ENCODE results near the gene MTAP.
A peak's percentile ranks its signal among the peaks of the same experiment; 100 is the strongest.

MTAP gene

GRCh38 chr9:21812946-21813568 is 10.6 kb downstream of the MTAP start:
- H3K36me3 ChIP-seq (ENCODE audit: control insufficient read depth, insufficient read depth, low read length), result no peaks in the 10 kb centered on the region; the same call in none of the 2 replicates
- TF ChIP-seq CTCF (IDR thresholded peaks at IDR 0.05; ENCODE audit: insufficient read depth, low read length, poor library complexity, severe bottlenecking), result peak; percentile 86
- DNase-seq (ENCODE audit: extremely low read depth, insufficient read length), result peak; percentile 33
- H3K27me3 ChIP-seq (replicated peaks; ENCODE audit: control insufficient read depth, insufficient read depth, low read length), result no peaks in the 10 kb centered on the region
- H3K4me3 ChIP-seq (replicated peaks; ENCODE audit: low read depth, low read length), result no peak overlapping the region

- Histone ChIP-seq H3K36me3 (ENCODE audit: control insufficient read depth, insufficient read depth, low read length) (no peaks in the 10 kb centered on the region; the same call in none of the 2 replicates), H3K4me3 (replicated peaks; ENCODE audit: low read depth, low read length) (no peak overlapping the region), H3K27me3 (replicated peaks; ENCODE audit: control insufficient read depth, insufficient read depth, low read length) (no peaks in the 10 kb centered on the region)
- peak; percentile 37 for DNase-seq (ENCODE audit: extremely low read depth, insufficient read length)
- peak; percentile 51 for TF ChIP-seq CTCF (IDR thresholded peaks at IDR 0.05; ENCODE audit: insufficient read depth, low read length, poor library complexity, severe bottlenecking)
Measured at GRCh38 chr9:21813575-21814473, 11.4 kb downstream of the MTAP start.

GRCh38 chr9:21815643-21816042 is 13.2 kb downstream of the MTAP start:
- Histone ChIP-seq H3K27me3 (replicated peaks; ENCODE audit: control insufficient read depth, insufficient read depth, low read length) (no peaks in the 10 kb centered on the region), H3K36me3 (ENCODE audit: control insufficient read depth, insufficient read depth, low read length) (no peaks in the 10 kb centered on the region; the same call in none of the 2 replicates), H3K4me3 (replicated peaks; ENCODE audit: low read depth, low read length) (no peak overlapping the region)
- DNase-seq (ENCODE audit: extremely low read depth, insufficient read length), result no peak
- no peak for TF ChIP-seq CTCF (IDR thresholded peaks at IDR 0.05; ENCODE audit: insufficient read depth, low read length, poor library complexity, severe bottlenecking)

GRCh38 chr9:21817176-21817575 is 14.7 kb downstream of the MTAP start:
- Histone ChIP-seq H3K27me3 (replicated peaks; ENCODE audit: control insufficient read depth, insufficient read depth, low read length) (no peaks in the 10 kb centered on the region), H3K4me3 (replicated peaks; ENCODE audit: low read depth, low read length) (no peak overlapping the region), H3K36me3 (ENCODE audit: control insufficient read depth, insufficient read depth, low read length) (no peaks in the 10 kb centered on the region; the same call in 1 of the 2 replicates)
- TF ChIP-seq CTCF (IDR thresholded peaks at IDR 0.05; ENCODE audit: insufficient read depth, low read length, poor library complexity, severe bottlenecking), result no peak
- DNase-seq (ENCODE audit: extremely low read depth, insufficient read length), result no peak

- no peak overlapping the region for H3K4me3 ChIP-seq (replicated peaks; ENCODE audit: low read depth, low read length)
- H3K36me3 ChIP-seq (ENCODE audit: control insufficient read depth, insufficient read depth, low read length), result peaks cover 3% of the 10 kb centered on the region
- H3K27me3 ChIP-seq (replicated peaks; ENCODE audit: control insufficient read depth, insufficient read depth, low read length), result no peaks in the 10 kb centered on the region
- TF ChIP-seq CTCF (IDR thresholded peaks at IDR 0.05; ENCODE audit: insufficient read depth, low read length, poor library complexity, severe bottlenecking), result no peak
- no peak for DNase-seq (ENCODE audit: extremely low read depth, insufficient read length)
Measured at GRCh38 chr9:21825637-21826036, 23.2 kb downstream of the MTAP start.

All from GM06990 (cell line).